ENCODE results near the gene NR5A2.
"Not testable (repeated sequence)": the region's sequence is repeated elsewhere in the genome, so short reads cannot be mapped to it uniquely, and the experiment has no call there.

Gene NR5A2

GRCh38 chr1:200184196-200184595, 156.7 kb downstream of the NR5A2 start:
- H3K4me1 ChIP-seq (ENCODE audit: control insufficient read depth, insufficient read depth, low read length, poor library complexity, severe bottlenecking): no peaks in the 10 kb centered on the region
- no peaks in the 10 kb centered on the region for H3K9me3 ChIP-seq (ENCODE audit: control insufficient read depth, low read length)
- H3K4me3 ChIP-seq (ENCODE audit: insufficient read depth, low read depth, low read length, poor library complexity, severe bottlenecking): no peak overlapping the region
- H3K27me3 ChIP-seq (replicated peaks; ENCODE audit: control insufficient read depth, insufficient read depth, low read length, poor library complexity, severe bottlenecking): peaks cover 4% of the 10 kb centered on the region
- no peaks in the 10 kb centered on the region for H3K36me3 ChIP-seq (ENCODE audit: control insufficient read depth, insufficient read depth, low read length)
- H3K27ac ChIP-seq (ENCODE audit: insufficient read depth, low read length, poor library complexity, severe bottlenecking): no peak overlapping the region
- DNase-seq: no peak

- H3K27ac ChIP-seq (ENCODE audit: insufficient read depth, low read length, poor library complexity, severe bottlenecking); H3K27me3 ChIP-seq (replicated peaks; ENCODE audit: control insufficient read depth, insufficient read depth, low read length, poor library complexity, severe bottlenecking); H3K4me3 ChIP-seq (ENCODE audit: insufficient read depth, low read depth, low read length, poor library complexity, severe bottlenecking); DNase-seq; H3K4me1 ChIP-seq (ENCODE audit: control insufficient read depth, insufficient read depth, low read length, poor library complexity, severe bottlenecking); H3K36me3 ChIP-seq (ENCODE audit: control insufficient read depth, insufficient read depth, low read length); H3K9me3 ChIP-seq (ENCODE audit: control insufficient read depth, low read length): not testable (repeated sequence)
Measured at GRCh38 chr1:200185191-200185590, 157.7 kb downstream of the NR5A2 start.

GRCh38 chr1:200187332-200187731, 159.8 kb downstream of the NR5A2 start:
- H3K27me3 ChIP-seq (replicated peaks; ENCODE audit: control insufficient read depth, insufficient read depth, low read length, poor library complexity, severe bottlenecking); H3K27ac ChIP-seq (ENCODE audit: insufficient read depth, low read length, poor library complexity, severe bottlenecking); H3K36me3 ChIP-seq (ENCODE audit: control insufficient read depth, insufficient read depth, low read length); H3K4me1 ChIP-seq (ENCODE audit: control insufficient read depth, insufficient read depth, low read length, poor library complexity, severe bottlenecking); DNase-seq; H3K4me3 ChIP-seq (ENCODE audit: insufficient read depth, low read depth, low read length, poor library complexity, severe bottlenecking); H3K9me3 ChIP-seq (ENCODE audit: control insufficient read depth, low read length): not testable (repeated sequence)

GRCh38 chr1:200191993-200192392, 164.5 kb downstream of the NR5A2 start:
- H3K4me3 ChIP-seq (ENCODE audit: insufficient read depth, low read depth, low read length, poor library complexity, severe bottlenecking): no peak overlapping the region
- no peaks in the 10 kb centered on the region for H3K9me3 ChIP-seq (ENCODE audit: control insufficient read depth, low read length)
- no peak overlapping the region for H3K27ac ChIP-seq (ENCODE audit: insufficient read depth, low read length, poor library complexity, severe bottlenecking)
- no peaks in the 10 kb centered on the region for H3K4me1 ChIP-seq (ENCODE audit: control insufficient read depth, insufficient read depth, low read length, poor library complexity, severe bottlenecking)
- no peaks in the 10 kb centered on the region for H3K27me3 ChIP-seq (replicated peaks; ENCODE audit: control insufficient read depth, insufficient read depth, low read length, poor library complexity, severe bottlenecking)
- no peaks in the 10 kb centered on the region for H3K36me3 ChIP-seq (ENCODE audit: control insufficient read depth, insufficient read depth, low read length)
- DNase-seq: no peak

- no peaks in the 10 kb centered on the region for H3K4me1 ChIP-seq (ENCODE audit: control insufficient read depth, insufficient read depth, low read length, poor library complexity, severe bottlenecking)
- H3K4me3 ChIP-seq (ENCODE audit: insufficient read depth, low read depth, low read length, poor library complexity, severe bottlenecking): no peak overlapping the region
- no peaks in the 10 kb centered on the region for H3K36me3 ChIP-seq (ENCODE audit: control insufficient read depth, insufficient read depth, low read length)
Measured at GRCh38 chr1:200194477-200194876, 167.0 kb downstream of the NR5A2 start.

GRCh38 chr1:200198236-200198635, 170.7 kb downstream of the NR5A2 start:
- H3K36me3 ChIP-seq (ENCODE audit: control insufficient read depth, insufficient read depth, low read length): no peaks in the 10 kb centered on the region
- no peaks in the 10 kb centered on the region for H3K27me3 ChIP-seq (replicated peaks; ENCODE audit: control insufficient read depth, insufficient read depth, low read length, poor library complexity, severe bottlenecking)
- no peaks in the 10 kb centered on the region for H3K9me3 ChIP-seq (ENCODE audit: control insufficient read depth, low read length)
- H3K27ac ChIP-seq (ENCODE audit: insufficient read depth, low read length, poor library complexity, severe bottlenecking): no peak overlapping the region
- no peak for DNase-seq
- H3K4me1 ChIP-seq (ENCODE audit: control insufficient read depth, insufficient read depth, low read length, poor library complexity, severe bottlenecking): no peaks in the 10 kb centered on the region
- no peak overlapping the region for H3K4me3 ChIP-seq (ENCODE audit: insufficient read depth, low read depth, low read length, poor library complexity, severe bottlenecking)

More at GRCh38 chr1:200194477-200194876, 167.0 kb downstream of the NR5A2 start:
- H3K27ac ChIP-seq (ENCODE audit: insufficient read depth, low read length, poor library complexity, severe bottlenecking): no peak overlapping the region
- no peaks in the 10 kb centered on the region for H3K27me3 ChIP-seq (replicated peaks; ENCODE audit: control insufficient read depth, insufficient read depth, low read length, poor library complexity, severe bottlenecking)
- no peaks in the 10 kb centered on the region for H3K9me3 ChIP-seq (ENCODE audit: control insufficient read depth, low read length)
- no peak for DNase-seq

- DNase-seq: no peak
- no peaks in the 10 kb centered on the region for H3K27me3 ChIP-seq (replicated peaks; ENCODE audit: control insufficient read depth, insufficient read depth, low read length, poor library complexity, severe bottlenecking)
- no peak overlapping the region for H3K27ac ChIP-seq (ENCODE audit: insufficient read depth, low read length, poor library complexity, severe bottlenecking)
- H3K9me3 ChIP-seq (ENCODE audit: control insufficient read depth, low read length): no peaks in the 10 kb centered on the region
- no peak overlapping the region for H3K4me3 ChIP-seq (ENCODE audit: insufficient read depth, low read depth, low read length, poor library complexity, severe bottlenecking)
- no peaks in the 10 kb centered on the region for H3K4me1 ChIP-seq (ENCODE audit: control insufficient read depth, insufficient read depth, low read length, poor library complexity, severe bottlenecking)
- no peaks in the 10 kb centered on the region for H3K36me3 ChIP-seq (ENCODE audit: control insufficient read depth, insufficient read depth, low read length)
Measured at GRCh38 chr1:200205216-200205995, 177.9 kb downstream of the NR5A2 start.

- no peak overlapping the region for H3K27ac ChIP-seq (ENCODE audit: insufficient read depth, low read length, poor library complexity, severe bottlenecking)
- no peak for DNase-seq
- no peaks in the 10 kb centered on the region for H3K27me3 ChIP-seq (replicated peaks; ENCODE audit: control insufficient read depth, insufficient read depth, low read length, poor library complexity, severe bottlenecking)
- no peaks in the 10 kb centered on the region for H3K9me3 ChIP-seq (ENCODE audit: control insufficient read depth, low read length)
- H3K36me3 ChIP-seq (ENCODE audit: control insufficient read depth, insufficient read depth, low read length): no peaks in the 10 kb centered on the region
- no peak overlapping the region for H3K4me3 ChIP-seq (ENCODE audit: insufficient read depth, low read depth, low read length, poor library complexity, severe bottlenecking)
- H3K4me1 ChIP-seq (ENCODE audit: control insufficient read depth, insufficient read depth, low read length, poor library complexity, severe bottlenecking): no peaks in the 10 kb centered on the region
Measured at GRCh38 chr1:200206340-200206739, 178.8 kb downstream of the NR5A2 start.

- H3K4me1 ChIP-seq (ENCODE audit: control insufficient read depth, insufficient read depth, low read length, poor library complexity, severe bottlenecking): no peaks in the 10 kb centered on the region
- no peaks in the 10 kb centered on the region for H3K36me3 ChIP-seq (ENCODE audit: control insufficient read depth, insufficient read depth, low read length)
- no peak for DNase-seq
- H3K9me3 ChIP-seq (ENCODE audit: control insufficient read depth, low read length): no peaks in the 10 kb centered on the region
- no peak overlapping the region for H3K27ac ChIP-seq (ENCODE audit: insufficient read depth, low read length, poor library complexity, severe bottlenecking)
- H3K27me3 ChIP-seq (replicated peaks; ENCODE audit: control insufficient read depth, insufficient read depth, low read length, poor library complexity, severe bottlenecking): no peaks in the 10 kb centered on the region
- H3K4me3 ChIP-seq (ENCODE audit: insufficient read depth, low read depth, low read length, poor library complexity, severe bottlenecking): no peak overlapping the region
Measured at GRCh38 chr1:200206761-200207160, 179.3 kb downstream of the NR5A2 start.

- DNase-seq: no peak
- H3K27ac ChIP-seq (ENCODE audit: insufficient read depth, low read length, poor library complexity, severe bottlenecking): no peak overlapping the region
- H3K4me3 ChIP-seq (ENCODE audit: insufficient read depth, low read depth, low read length, poor library complexity, severe bottlenecking): no peak overlapping the region
- no peaks in the 10 kb centered on the region for H3K4me1 ChIP-seq (ENCODE audit: control insufficient read depth, insufficient read depth, low read length, poor library complexity, severe bottlenecking)
- H3K36me3 ChIP-seq (ENCODE audit: control insufficient read depth, insufficient read depth, low read length): no peaks in the 10 kb centered on the region
- no peaks in the 10 kb centered on the region for H3K9me3 ChIP-seq (ENCODE audit: control insufficient read depth, low read length)
- no peaks in the 10 kb centered on the region for H3K27me3 ChIP-seq (replicated peaks; ENCODE audit: control insufficient read depth, insufficient read depth, low read length, poor library complexity, severe bottlenecking)
Measured at GRCh38 chr1:200207711-200208126, 180.2 kb downstream of the NR5A2 start.

All from effector memory CD4-positive, alpha-beta T cell (primary cell).